Fibroblast of lung (primary cell): ENCODE results near the gene YPEL3.

ENCODE experiments used
- CTCF ChIP-seq, 2 donors: IDR thresholded peaks in 1 of 2; conservative IDR thresholded peaks in 1 of 2; 1 replicate in 1 of 2; 2 replicates in 1 of 2; pipeline ENCODE4 v1.5.1; 2011 to 2012; ENCODE audit warnings: low read length in 2 of 2, control low read depth in 1 of 2, inconsistent platforms in 1 of 2, low read depth in 1 of 2, mild to moderate bottlenecking in 1 of 2
- EZH2 ChIP-seq: IDR thresholded peaks from 2 replicates; pipeline ENCODE4 v1.5.1; 2012; ENCODE audit warnings: low read length, control low read depth, mild to moderate bottlenecking; ENCODE audit errors: missing control alignments

- TF ChIP-seq CTCF (conservative IDR thresholded peaks at IDR 0.05 in 1 of 2, IDR thresholded peaks at IDR 0.05 in 1 of 2; ENCODE audit: low read depth in 1 of 2, low read length in 2 of 2) (no peak), EZH2 (no peak)
Observed at GRCh38 chr16:30124985-30125379, 29.0 kb upstream of the YPEL3 start.
